ENCODE data around the gene STYXL1.

STYXL1 gene

GRCh38 chr7:75968561-75969001 is 79.2 kb downstream of the STYXL1 start:
- H4K20me1 ChIP-seq (ENCODE audit: insufficient read depth, low read length) = peaks cover 20% of the 10 kb centered on the region; the same call in 1 of the 2 replicates
- H3K27ac ChIP-seq (ENCODE audit: low read length) = no peak overlapping the region
- DNase-seq (no peak), ATAC-seq (ENCODE audit: insufficient read depth, low read depth) (no peak)
- H3K36me3 ChIP-seq (ENCODE audit: insufficient read depth, low read length) = no peaks in the 10 kb centered on the region
- no peak overlapping the region for H3K9ac ChIP-seq (ENCODE audit: low read depth, low read length)
- no peak overlapping the region for H2AFZ ChIP-seq (ENCODE audit: low read depth, low read length)
- H3K4me2 ChIP-seq (ENCODE audit: insufficient read depth, low read length) = no peak overlapping the region
- H3K27me3 ChIP-seq (ENCODE audit: insufficient read depth, low read length, poor library complexity) = no peaks in the 10 kb centered on the region
- H3K4me3 ChIP-seq (ENCODE audit: low read depth in 1 of 2, low read length in 2 of 2) = no peak overlapping the region
- no peaks in the 10 kb centered on the region for H3K79me2 ChIP-seq (ENCODE audit: insufficient read depth, low read length)
- TF ChIP-seq EZH2 (IDR thresholded peaks at IDR 0.05; ENCODE audit: borderline replicate concordance, low read depth, low read length, severe bottlenecking) = no peak
- TF ChIP-seq, protein P1, sequence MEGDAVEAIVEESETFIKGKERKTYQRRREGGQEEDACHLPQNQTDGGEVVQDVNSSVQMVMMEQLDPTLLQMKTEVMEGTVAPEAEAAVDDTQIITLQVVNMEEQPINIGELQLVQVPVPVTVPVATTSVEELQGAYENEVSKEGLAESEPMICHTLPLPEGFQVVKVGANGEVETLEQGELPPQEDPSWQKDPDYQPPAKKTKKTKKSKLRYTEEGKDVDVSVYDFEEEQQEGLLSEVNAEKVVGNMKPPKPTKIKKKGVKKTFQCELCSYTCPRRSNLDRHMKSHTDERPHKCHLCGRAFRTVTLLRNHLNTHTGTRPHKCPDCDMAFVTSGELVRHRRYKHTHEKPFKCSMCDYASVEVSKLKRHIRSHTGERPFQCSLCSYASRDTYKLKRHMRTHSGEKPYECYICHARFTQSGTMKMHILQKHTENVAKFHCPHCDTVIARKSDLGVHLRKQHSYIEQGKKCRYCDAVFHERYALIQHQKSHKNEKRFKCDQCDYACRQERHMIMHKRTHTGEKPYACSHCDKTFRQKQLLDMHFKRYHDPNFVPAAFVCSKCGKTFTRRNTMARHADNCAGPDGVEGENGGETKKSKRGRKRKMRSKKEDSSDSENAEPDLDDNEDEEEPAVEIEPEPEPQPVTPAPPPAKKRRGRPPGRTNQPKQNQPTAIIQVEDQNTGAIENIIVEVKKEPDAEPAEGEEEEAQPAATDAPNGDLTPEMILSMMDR (IDR thresholded peaks at IDR 0.05; ENCODE audit: borderline replicate concordance, extremely low read depth, low read length, poor library complexity, severe bottlenecking) = no peak
- no peaks in the 10 kb centered on the region for H3K9me3 ChIP-seq (ENCODE audit: insufficient read depth, low read length, severe bottlenecking)
- no peaks in the 10 kb centered on the region for H3K4me1 ChIP-seq (ENCODE audit: insufficient read depth, low read length)

DNA sequence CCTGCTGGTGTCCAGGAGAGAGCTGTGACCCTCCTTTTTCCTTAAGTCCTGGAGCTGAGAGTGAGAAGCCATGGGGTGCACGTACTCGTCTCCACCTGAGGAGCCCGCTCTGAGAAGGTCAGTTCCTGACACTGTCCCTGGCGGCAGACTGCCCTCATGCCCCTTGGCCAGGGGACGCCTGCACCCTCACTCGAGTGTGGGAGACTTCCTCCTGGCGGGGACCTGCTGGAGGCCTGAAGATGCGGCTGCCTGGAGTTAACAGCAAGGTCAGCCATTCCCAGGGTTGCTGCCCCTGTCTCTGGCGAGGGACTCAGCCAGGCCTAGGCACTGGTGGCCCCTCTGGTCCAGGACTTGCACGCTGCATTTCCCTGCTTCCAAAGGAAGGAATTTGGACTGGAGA is 79.8 kb downstream of the STYXL1 start:
- Histone ChIP-seq H2AFZ (ENCODE audit: low read depth, low read length) (no peak overlapping the region), H3K9ac (ENCODE audit: low read depth, low read length) (no peak overlapping the region), H3K27ac (ENCODE audit: low read length) (no peak overlapping the region), H4K20me1 (ENCODE audit: insufficient read depth, low read length) (peaks cover 20% of the 10 kb centered on the region; the same call in 1 of the 2 replicates), H3K27me3 (ENCODE audit: insufficient read depth, low read length, poor library complexity) (no peaks in the 10 kb centered on the region), H3K4me1 (ENCODE audit: insufficient read depth, low read length) (no peaks in the 10 kb centered on the region), H3K4me3 (ENCODE audit: low read depth in 1 of 2, low read length in 2 of 2) (no peak overlapping the region), H3K9me3 (ENCODE audit: insufficient read depth, low read length, severe bottlenecking) (no peaks in the 10 kb centered on the region), H3K36me3 (ENCODE audit: insufficient read depth, low read length) (no peaks in the 10 kb centered on the region), H3K79me2 (ENCODE audit: insufficient read depth, low read length) (no peaks in the 10 kb centered on the region), H3K4me2 (ENCODE audit: insufficient read depth, low read length) (no peak overlapping the region)
- TF ChIP-seq, protein P1 (IDR thresholded peaks at IDR 0.05; ENCODE audit: borderline replicate concordance, extremely low read depth, low read length, poor library complexity, severe bottlenecking) = no peak
- no peak for TF ChIP-seq EZH2 (IDR thresholded peaks at IDR 0.05; ENCODE audit: borderline replicate concordance, low read depth, low read length, severe bottlenecking)
- DNase-seq = no peak
- no peak for ATAC-seq (ENCODE audit: insufficient read depth, low read depth)

- Histone ChIP-seq H3K36me3 (ENCODE audit: insufficient read depth, low read length) (no peaks in the 10 kb centered on the region), H3K9me3 (ENCODE audit: insufficient read depth, low read length, severe bottlenecking) (no peaks in the 10 kb centered on the region), H4K20me1 (ENCODE audit: insufficient read depth, low read length) (peaks cover 20% of the 10 kb centered on the region; the same call in 1 of the 2 replicates), H3K4me2 (ENCODE audit: insufficient read depth, low read length) (no peak overlapping the region), H3K4me1 (ENCODE audit: insufficient read depth, low read length) (no peaks in the 10 kb centered on the region), H3K27me3 (ENCODE audit: insufficient read depth, low read length, poor library complexity) (no peaks in the 10 kb centered on the region), H3K27ac (ENCODE audit: low read length) (no peak overlapping the region), H3K9ac (ENCODE audit: low read depth, low read length) (no peak overlapping the region), H3K79me2 (ENCODE audit: insufficient read depth, low read length) (no peaks in the 10 kb centered on the region), H3K4me3 (ENCODE audit: low read depth in 1 of 2, low read length in 2 of 2) (no peak overlapping the region), H2AFZ (ENCODE audit: low read depth, low read length) (no peak overlapping the region)
- no peak for TF ChIP-seq EZH2 (IDR thresholded peaks at IDR 0.05; ENCODE audit: borderline replicate concordance, low read depth, low read length, severe bottlenecking)
- TF ChIP-seq, protein P1 (IDR thresholded peaks at IDR 0.05; ENCODE audit: borderline replicate concordance, extremely low read depth, low read length, poor library complexity, severe bottlenecking) = no peak
- DNase-seq (no peak), ATAC-seq (ENCODE audit: insufficient read depth, low read depth) (no peak)
These were observed 80.3 kb downstream of the STYXL1 start for GRCh38 chr7:75967487-75967997.
